ENCODE results near the gene S100A16. TPM values are rescaled to one million over a fixed set of nuclear protein-coding genes. Genes with fewer than 3 reads are reported as not detected.

The S100A16 gene
- total RNA-seq, 6 donors from 2014 or later: 33.5 to 133 (median 55.7) TPM

DNA sequence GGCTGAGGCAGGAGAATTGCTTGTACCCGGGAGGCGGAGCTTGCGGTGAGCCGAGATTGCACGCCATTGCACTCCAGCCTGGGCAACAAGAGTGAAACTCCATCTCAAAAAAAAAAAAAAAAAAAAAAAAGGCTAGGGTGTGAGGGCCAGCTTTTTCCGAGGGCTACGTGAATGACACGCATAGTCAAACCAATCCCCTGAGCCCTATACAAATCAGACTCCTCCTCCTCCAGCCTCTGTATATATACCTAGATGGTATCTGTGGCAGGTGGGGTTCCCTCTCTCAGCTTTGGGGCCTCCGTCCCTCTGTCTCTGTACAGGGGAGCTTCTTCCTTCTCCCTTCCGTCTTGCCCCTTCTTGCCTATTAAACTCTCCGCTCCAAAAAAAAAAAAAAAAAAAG is 6.7 kb downstream of the S100A16 start:
- WGBS, 2 donors: 96 to 97% methylated on average over 11 of the region's 11 CpGs
- Histone ChIP-seq H3K27me3 (no peaks in the 10 kb centered on the region), H3K27ac (no peak overlapping the region), H3K36me3 (peaks cover 0 to 25% (median 11%) of the 10 kb centered on the region in 4 donors), H3K4me1 (peaks cover 34 to 44% (median 39%) of the 10 kb centered on the region in 4 donors), H3K9me3 (no peaks in the 10 kb centered on the region), H3K4me3 (no peak overlapping the region)
- TF ChIP-seq POLR2AphosphoS5 (IDR thresholded peaks at IDR 0.05) (no peak), POLR2A (IDR thresholded peaks at IDR 0.05) (no peak), CTCF (IDR thresholded peaks at IDR 0.05) (no peak), EP300 (IDR thresholded peaks at IDR 0.05) (no peak)
- ATAC-seq (ENCODE audit: low FRiP score in 2 of 2) (no peak), DNase-seq (no peak)

DNA sequence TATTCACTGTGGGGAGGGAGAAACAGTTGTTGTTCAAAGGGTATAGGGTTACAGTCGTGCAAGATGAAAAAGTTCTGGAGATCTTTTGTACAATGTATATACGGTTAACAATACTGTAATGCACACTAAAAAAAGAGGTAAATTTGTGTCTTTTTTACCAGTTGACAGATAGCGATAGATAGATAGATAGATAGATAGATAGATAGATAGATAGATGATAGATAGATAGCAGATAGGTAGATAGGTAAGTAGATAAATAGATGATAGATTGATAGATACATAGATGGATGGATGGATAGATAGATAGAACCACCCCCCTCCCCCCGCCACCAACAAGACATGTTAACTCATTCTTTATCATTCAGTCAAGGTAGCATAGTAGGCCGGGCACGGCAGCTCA is 10.2 kb downstream of the S100A16 start:
- Histone ChIP-seq H3K4me1 (peaks cover 6 to 17% (median 12%) of the 10 kb centered on the region in 4 donors), H3K36me3 (peaks cover 0 to 22% (median 11%) of the 10 kb centered on the region in 4 donors), H3K4me3 (no peak overlapping the region), H3K9me3 (no peaks in the 10 kb centered on the region), H3K27me3 (no peaks in the 10 kb centered on the region), H3K27ac (no peak overlapping the region)
- TF ChIP-seq CTCF (IDR thresholded peaks at IDR 0.05) (no peak), POLR2A (IDR thresholded peaks at IDR 0.05) (no peak), EP300 (IDR thresholded peaks at IDR 0.05) (no peak), POLR2AphosphoS5 (IDR thresholded peaks at IDR 0.05) (no peak)
- DNase-seq (no peak), ATAC-seq (ENCODE audit: low FRiP score in 2 of 2) (no peak)
- 90 to 95% methylated on average over 6 of the region's 6 CpGs for WGBS, 2 donors

DNA sequence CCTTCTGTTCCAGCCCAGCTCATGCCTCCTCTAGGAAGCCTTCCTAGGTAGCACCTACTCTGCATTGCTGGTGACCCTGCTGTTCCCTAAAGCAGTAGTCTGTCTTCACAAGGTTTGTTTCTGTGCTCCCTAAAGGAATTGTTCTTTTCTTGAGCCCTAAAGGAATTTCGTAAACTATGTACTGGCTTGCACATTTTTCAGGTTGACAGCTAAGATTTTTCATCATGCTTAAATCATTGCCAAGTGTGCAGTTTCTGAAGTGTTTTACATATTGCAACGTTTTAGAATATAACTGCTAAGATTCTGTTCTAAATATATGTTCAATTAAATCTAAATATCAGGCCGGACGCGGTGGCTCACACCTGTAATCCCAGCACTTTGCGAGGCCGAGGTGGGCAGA is 13.1 kb downstream of the S100A16 start:
- 86 to 88% methylated on average over 7 of the region's 7 CpGs for WGBS, 2 donors
- H3K36me3 ChIP-seq: no peaks in the 10 kb centered on the region
- H3K27ac ChIP-seq: no peak overlapping the region
- no peaks in the 10 kb centered on the region for H3K9me3 ChIP-seq
- no peak for ATAC-seq (ENCODE audit: low FRiP score in 2 of 2)
- H3K27me3 ChIP-seq: no peaks in the 10 kb centered on the region
- peaks cover 0 to 8% (median 3%) of the 10 kb centered on the region in 4 donors for H3K4me1 ChIP-seq
- no peak for DNase-seq
- TF ChIP-seq EP300 (IDR thresholded peaks at IDR 0.05) (no peak), POLR2A (IDR thresholded peaks at IDR 0.05) (no peak), POLR2AphosphoS5 (IDR thresholded peaks at IDR 0.05) (no peak), CTCF (IDR thresholded peaks at IDR 0.05) (no peak)
- H3K4me3 ChIP-seq: no peak overlapping the region

DNA sequence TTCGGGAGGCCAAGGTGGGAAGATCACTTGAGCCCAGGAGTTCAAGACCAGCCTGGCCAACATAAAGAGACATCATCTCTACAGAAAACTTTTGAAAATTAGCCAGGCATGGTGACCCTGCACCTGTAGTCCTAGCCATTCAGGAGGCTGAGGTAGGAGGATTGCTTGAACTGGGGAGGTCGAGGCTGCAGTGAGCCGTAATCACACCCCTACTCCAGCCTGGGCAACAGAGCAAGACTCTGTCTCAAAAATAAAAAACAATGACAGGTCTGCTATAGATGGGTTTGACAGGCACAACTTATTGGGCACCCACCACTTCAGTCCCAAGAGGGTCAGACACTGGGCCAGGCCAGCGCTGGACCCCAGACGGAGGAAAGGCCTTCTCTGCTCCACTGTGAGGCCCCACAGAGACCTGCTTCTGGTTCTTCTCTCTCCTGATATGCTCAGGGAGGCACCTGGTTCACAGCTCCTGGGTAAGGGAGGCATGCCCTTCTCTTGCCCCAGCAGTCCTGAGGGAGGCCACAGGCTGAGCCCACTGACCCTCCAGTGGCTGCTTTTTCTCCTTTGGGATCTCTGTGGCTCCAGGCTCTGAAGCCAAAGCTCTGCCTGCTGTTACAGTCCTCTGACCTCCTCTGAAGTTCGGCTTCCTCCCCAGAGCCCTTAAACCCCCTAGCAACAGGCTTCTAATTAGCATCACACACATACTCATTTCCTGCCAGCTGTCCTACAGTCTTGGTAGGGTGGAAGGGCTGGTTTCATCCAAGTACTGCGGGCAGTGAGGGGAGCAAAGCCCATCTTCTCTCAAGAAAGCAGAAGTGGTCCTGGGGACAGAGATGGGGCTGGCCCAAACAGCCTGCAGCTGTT is 14.4 kb downstream of the S100A16 start:
- ATAC-seq (ENCODE audit: low FRiP score in 2 of 2): peak in 1 of 2 donors; percentile 80
- Histone ChIP-seq H3K27ac (peak overlapping the region in 1 of 4 donors; percentile 3), H3K9me3 (no peaks in the 10 kb centered on the region), H3K4me3 (no peak overlapping the region), H3K36me3 (no peaks in the 10 kb centered on the region), H3K4me1 (peaks cover 0 to 6% (median 3%) of the 10 kb centered on the region in 4 donors), H3K27me3 (no peaks in the 10 kb centered on the region)
- TF ChIP-seq POLR2AphosphoS5 (IDR thresholded peaks at IDR 0.05) (no peak), EP300 (IDR thresholded peaks at IDR 0.05) (no peak), POLR2A (IDR thresholded peaks at IDR 0.05) (no peak), CTCF (IDR thresholded peaks at IDR 0.05) (no peak)
- DNase-seq: no peak
- WGBS, 2 donors: 72 to 78% methylated on average over 6 to 7 of the region's 7 CpGs
